SK-N-SH (cell line): Measurements from ENCODE around the gene SC5D. TPM values are rescaled to one million over a fixed set of nuclear protein-coding genes. Genes with fewer than 3 reads are reported as not detected.

ENCODE experiments used
- CTCF ChIA-PET: fragments of 300-600, 350-600 bp; formaldehyde crosslinking; extraction: SDS; loops from one replicate; lab custom pipeline; 2021; lab: Yijun Ruan, JAX
- POLR2A ChIA-PET: fragments of 350-600 bp; sonication (Branson Sonifier 250); formaldehyde crosslinking; extraction: SDS; loops from one replicate; lab custom pipeline; 2020; ENCODE audit warnings: antibody characterized with exemption, inconsistent platforms; lab: Yijun Ruan, JAX
- DNase-seq: peaks from one replicate; pipeline ENCODE4 v3.0.0; 2012
- H2AFZ ChIP-seq: fragments of 200-600 bp; sonication (generic); 2 replicates; pipeline ENCODE4 v1.8.1; 2016; ENCODE audit warnings: antibody characterized with exemption, mild to moderate bottlenecking, low read depth
- H3F3A ChIP-seq: fragments of 200-600 bp; sonication (generic); replicated peaks from 2 replicates; pipeline ENCODE3; 2016; ENCODE audit warnings: antibody characterized with exemption, mild to moderate bottlenecking; ENCODE audit not compliant: insufficient read depth
- H3K27ac ChIP-seq, 2 experiments: fragments of 200-500 bp in 1 of 2; fragments of 200-600 bp in 1 of 2; sonication (Bioruptor generic) in 1 of 2; sonication (generic), shearing (Covaris generic) in 1 of 2; 2 replicates each; pipeline versions ENCODE4 v1.5.1 to v1.6.1; 2014 to 2016; ENCODE audit warnings: low read depth in 2 of 2, inconsistent platforms in 1 of 2, low read length in 1 of 2, mild to moderate bottlenecking in 1 of 2, mixed read lengths in 1 of 2
- H3K27me3 ChIP-seq: fragments of 200-600 bp; sonication (generic), shearing (Covaris generic); 2 replicates; pipeline ENCODE4 v1.6.1; 2016; ENCODE audit warnings: mixed run types; ENCODE audit not compliant: insufficient read depth
- H3K36me3 ChIP-seq, 2 experiments: fragments of 200-500 bp in 1 of 2; fragments of 200-600 bp in 1 of 2; sonication (Bioruptor generic) in 1 of 2; sonication (generic) in 1 of 2; replicated peaks in 1 of 2; 2 replicates each; pipeline versions ENCODE3 to v1.5.1; 2014 to 2016; ENCODE audit warnings: low read length in 1 of 2, mild to moderate bottlenecking in 1 of 2; ENCODE audit not compliant: insufficient read depth in 2 of 2, control insufficient read depth in 1 of 2
- H3K4me1 ChIP-seq, 2 experiments: fragments of 200-500 bp in 1 of 2; fragments of 200-600 bp in 1 of 2; sonication (Bioruptor generic) in 1 of 2; sonication (generic), shearing (Covaris generic) in 1 of 2; 2 replicates each; pipeline versions ENCODE4 v1.5.1 to v1.6.1; 2014 to 2016; ENCODE audit warnings: low read depth in 1 of 2, low read length in 1 of 2, mixed run types in 1 of 2; ENCODE audit not compliant: insufficient read depth in 2 of 2, control insufficient read depth in 1 of 2
- H3K4me2 ChIP-seq: fragments of 200-600 bp; sonication (generic), shearing (Covaris generic); 2 replicates; pipeline ENCODE4 v1.6.1; 2017; ENCODE audit warnings: mixed run types
- H3K4me3 ChIP-seq, 2 experiments: fragments of 200-500 bp in 1 of 2; fragments of 200-600 bp in 1 of 2; sonication (Bioruptor generic) in 1 of 2; sonication (generic), shearing (Covaris generic) in 1 of 2; 2 replicates each; pipeline versions ENCODE4 v1.5.1 to v1.8.1; 2014 to 2016; ENCODE audit warnings: low read depth in 2 of 2, inconsistent platforms in 1 of 2, low read length in 1 of 2, mild to moderate bottlenecking in 1 of 2, mixed read lengths in 1 of 2, moderate library complexity in 1 of 2
- H3K79me2 ChIP-seq: fragments of 200-600 bp; sonication (generic); 2 replicates; pipeline ENCODE4 v1.8.1; 2017; ENCODE audit warnings: mild to moderate bottlenecking; ENCODE audit not compliant: insufficient read depth
- H3K9ac ChIP-seq: fragments of 200-600 bp; sonication (generic); 2 replicates; pipeline ENCODE4 v1.6.1; 2017; ENCODE audit warnings: mixed run types
- H3K9me2 ChIP-seq: fragments of 200-600 bp; sonication (generic); 2 replicates; pipeline ENCODE4 v1.6.1; 2017; ENCODE audit warnings: mixed run types
- H3K9me3 ChIP-seq: fragments of 200-600 bp; sonication (generic); 2 replicates; pipeline ENCODE4 v1.6.1; 2017; ENCODE audit warnings: mixed run types, mild to moderate bottlenecking, moderate library complexity
- H4K20me1 ChIP-seq: fragments of 200-600 bp; sonication (generic); 2 replicates; pipeline ENCODE4 v1.6.1; 2017; ENCODE audit warnings: mild to moderate bottlenecking, mixed run types; ENCODE audit not compliant: insufficient read depth
- EZH2phosphoT487 ChIP-seq: fragments of 200-600 bp; sonication (generic); IDR thresholded peaks from 2 replicates; pipeline ENCODE4 v1.6.1; 2017; ENCODE audit warnings: low read depth, mixed run types, mild to moderate bottlenecking, antibody characterized with exemption, moderate library complexity, borderline replicate concordance
- FOSL2 ChIP-seq: IDR thresholded peaks from 2 replicates; pipeline ENCODE4 v1.4.0; 2012; ENCODE audit warnings: low read depth, mild to moderate bottlenecking, moderate library complexity, borderline replicate concordance
- FOXM1 ChIP-seq: IDR thresholded peaks from 2 replicates; pipeline ENCODE4 v1.4.0; 2012; ENCODE audit warnings: low read depth, mild to moderate bottlenecking
- GABPA ChIP-seq: IDR thresholded peaks from 2 replicates; pipeline ENCODE4 v1.4.0; 2012; ENCODE audit warnings: low read depth, mild to moderate bottlenecking
- GATA2 ChIP-seq: sonication (generic); formaldehyde crosslinking; IDR thresholded peaks from 2 replicates; pipeline ENCODE4 v1.5.0; 2020; ENCODE audit warnings: mild to moderate bottlenecking, missing genetic modification reagents
- JUND ChIP-seq: IDR thresholded peaks from 2 replicates; pipeline ENCODE4 v1.4.0; 2012
- MEF2A ChIP-seq: IDR thresholded peaks from 2 replicates; pipeline ENCODE4 v1.4.0; 2012; ENCODE audit warnings: low read depth, borderline replicate concordance
- NFIC ChIP-seq: IDR thresholded peaks from 2 replicates; pipeline ENCODE4 v1.4.0; 2012; ENCODE audit warnings: borderline replicate concordance
- NRF1 ChIP-seq: IDR thresholded peaks from 2 replicates; pipeline ENCODE4 v1.6.1; 2012; ENCODE audit warnings: low read depth, mild to moderate bottlenecking, low read length
- RCOR1 ChIP-seq: fragments of 150-350 bp; IDR thresholded peaks from 2 replicates; pipeline ENCODE4 v1.6.1; 2017; ENCODE audit warnings: antibody characterized with exemption, low read length
- RFX5 ChIP-seq: IDR thresholded peaks from 2 replicates; pipeline ENCODE4 v1.6.1; 2012; ENCODE audit warnings: mild to moderate bottlenecking, improper control_type of control experiment, low read length
- RXRA ChIP-seq: IDR thresholded peaks from 2 replicates; pipeline ENCODE4 v1.4.0; 2012; ENCODE audit warnings: low read depth, mild to moderate bottlenecking, borderline replicate concordance
- SIN3A ChIP-seq: IDR thresholded peaks from 2 replicates; pipeline ENCODE4 v1.6.1; 2012; ENCODE audit warnings: low read depth, mild to moderate bottlenecking, low read length, moderate library complexity, borderline replicate concordance
- SMC3 ChIP-seq: IDR thresholded peaks from 2 replicates; pipeline ENCODE4 v1.6.1; 2012; ENCODE audit warnings: low read depth, low read length, improper control_type of control experiment
- YY1 ChIP-seq: IDR thresholded peaks from 2 replicates; pipeline ENCODE4 v1.4.0; 2012; ENCODE audit warnings: low read depth, mild to moderate bottlenecking
- WGBS: methylation state at CpG from one replicate; pipeline ENCODE4 v1.1.6; 2017; ENCODE audit warnings: low lambda C conversion rate; 5-methylcytosine and 5-hydroxymethylcytosine counted together
- polyA plus RNA-seq, 3 experiments: library from polyadenylated mRNA; depleted of rRNA; stranded (reverse); fragments of >200 nt; gene quantifications; 2 replicates each; pipeline ENCODE4 v1.2.3, GENCODE V29; 2012
- TF ChIP-seq, protein P1 (sequence below): fragments of 150-350 bp; IDR thresholded peaks from 2 replicates; pipeline ENCODE4 v1.6.1; 2017; ENCODE audit warnings: antibody characterized with exemption, low read length, low read depth, borderline replicate concordance
- TF ChIP-seq, protein P2 (sequence below): fragments of 200-600 bp; sonication (generic); IDR thresholded peaks from 2 replicates; pipeline ENCODE4 v1.6.1; 2017; ENCODE audit warnings: antibody characterized with exemption, mild to moderate bottlenecking, moderate library complexity
- TF ChIP-seq, protein P3 (sequence below): IDR thresholded peaks from 2 replicates; pipeline ENCODE4 v1.4.0; 2012; ENCODE audit warnings: low read depth, borderline replicate concordance

Gene SC5D
- polyA plus RNA-seq, 1 of the 3 experiments (the other 2 are of a cell fraction), result 8.9 TPM

- no peak for DNase-seq
- Histone ChIP-seq H3K9me3 (no peaks in the 10 kb centered on the region), H3K9me2 (no peaks in the 10 kb centered on the region), H3K79me2 (peaks cover 44% of the 10 kb centered on the region), H3K36me3 (peaks cover 0 to 4% of the 10 kb centered on the region in 2 experiments), H3F3A (no peaks in the 10 kb centered on the region), H3K27ac (no peak overlapping the region), H2AFZ (no peak overlapping the region), H3K4me1 (peaks cover 0 to 4% of the 10 kb centered on the region in 2 experiments; a peak in 2 of 4 replicates), H4K20me1 (no peaks in the 10 kb centered on the region; the same call in 1 of the 2 replicates), H3K4me2 (no peak overlapping the region)
- POLR2A ChIA-PET, result no interaction called here
- TF ChIP-seq, protein P1, sequence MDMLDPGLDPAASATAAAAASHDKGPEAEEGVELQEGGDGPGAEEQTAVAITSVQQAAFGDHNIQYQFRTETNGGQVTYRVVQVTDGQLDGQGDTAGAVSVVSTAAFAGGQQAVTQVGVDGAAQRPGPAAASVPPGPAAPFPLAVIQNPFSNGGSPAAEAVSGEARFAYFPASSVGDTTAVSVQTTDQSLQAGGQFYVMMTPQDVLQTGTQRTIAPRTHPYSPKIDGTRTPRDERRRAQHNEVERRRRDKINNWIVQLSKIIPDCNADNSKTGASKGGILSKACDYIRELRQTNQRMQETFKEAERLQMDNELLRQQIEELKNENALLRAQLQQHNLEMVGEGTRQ, result no peak
- TF ChIP-seq EZH2phosphoT487 (no peak), SIN3A (no peak), NFIC (no peak), RCOR1 (no peak), YY1 (no peak), GATA2 (no peak), JUND (no peak), FOXM1 (no peak), RXRA (no peak), SMC3 (no peak), GABPA (no peak)
- TF ChIP-seq, protein P2, sequence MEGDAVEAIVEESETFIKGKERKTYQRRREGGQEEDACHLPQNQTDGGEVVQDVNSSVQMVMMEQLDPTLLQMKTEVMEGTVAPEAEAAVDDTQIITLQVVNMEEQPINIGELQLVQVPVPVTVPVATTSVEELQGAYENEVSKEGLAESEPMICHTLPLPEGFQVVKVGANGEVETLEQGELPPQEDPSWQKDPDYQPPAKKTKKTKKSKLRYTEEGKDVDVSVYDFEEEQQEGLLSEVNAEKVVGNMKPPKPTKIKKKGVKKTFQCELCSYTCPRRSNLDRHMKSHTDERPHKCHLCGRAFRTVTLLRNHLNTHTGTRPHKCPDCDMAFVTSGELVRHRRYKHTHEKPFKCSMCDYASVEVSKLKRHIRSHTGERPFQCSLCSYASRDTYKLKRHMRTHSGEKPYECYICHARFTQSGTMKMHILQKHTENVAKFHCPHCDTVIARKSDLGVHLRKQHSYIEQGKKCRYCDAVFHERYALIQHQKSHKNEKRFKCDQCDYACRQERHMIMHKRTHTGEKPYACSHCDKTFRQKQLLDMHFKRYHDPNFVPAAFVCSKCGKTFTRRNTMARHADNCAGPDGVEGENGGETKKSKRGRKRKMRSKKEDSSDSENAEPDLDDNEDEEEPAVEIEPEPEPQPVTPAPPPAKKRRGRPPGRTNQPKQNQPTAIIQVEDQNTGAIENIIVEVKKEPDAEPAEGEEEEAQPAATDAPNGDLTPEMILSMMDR, result no peak
- TF ChIP-seq, all 33 proteins: peak for 0
- H3K27me3 ChIP-seq, result no peaks in the 10 kb centered on the region
- CTCF ChIA-PET, result interaction anchor here (0.6 kb wide), 1 partner anchor 24 kb away, joined by 3 read pairs; no protein-coding TSS in a partner anchor
- H3K9ac ChIP-seq, result no peak overlapping the region
- no peak overlapping the region for H3K4me3 ChIP-seq
- WGBS, result 93% methylated on average over 8 of the region's 8 CpGs
Measured at GRCh38 chr11:121295246-121296029, 2.9 kb downstream of the SC5D start.

- H3K27ac ChIP-seq, result no peak overlapping the region
- no peaks in the 10 kb centered on the region for H3K27me3 ChIP-seq
- no peak overlapping the region for H2AFZ ChIP-seq
- 97% methylated on average over 5 of the region's 5 CpGs for WGBS
- ChIA-PET CTCF (interaction anchor here (0.7 kb wide), 1 partner anchor 283 kb away, joined by 3 read pairs; no protein-coding TSS in a partner anchor), POLR2A (no interaction called here)
- H4K20me1 ChIP-seq, result no peaks in the 10 kb centered on the region; the same call in 1 of the 2 replicates
- H3K4me3 ChIP-seq, result no peak overlapping the region
- no peak overlapping the region for H3K4me2 ChIP-seq
- H3K79me2 ChIP-seq, result peaks cover 47% of the 10 kb centered on the region
- H3K9ac ChIP-seq, result no peak overlapping the region
- no peaks in the 10 kb centered on the region for H3F3A ChIP-seq
- no peaks in the 10 kb centered on the region for H3K9me2 ChIP-seq
- no peak for DNase-seq
- H3K36me3 ChIP-seq, result peaks cover 0 to 4% of the 10 kb centered on the region in 2 experiments
- H3K9me3 ChIP-seq, result no peaks in the 10 kb centered on the region
- H3K4me1 ChIP-seq, result no peaks in the 10 kb centered on the region; a peak in 1 of 4 replicates
- TF ChIP-seq RCOR1 (no peak), GATA2 (no peak), RFX5 (no peak), RXRA (no peak), MEF2A (no peak), SMC3 (no peak), YY1 (no peak), FOSL2 (no peak), NRF1 (no peak), FOXM1 (no peak), SIN3A (no peak)
- TF ChIP-seq, protein P2, result no peak
- TF ChIP-seq, protein P1, result no peak
- TF ChIP-seq, protein P3, sequence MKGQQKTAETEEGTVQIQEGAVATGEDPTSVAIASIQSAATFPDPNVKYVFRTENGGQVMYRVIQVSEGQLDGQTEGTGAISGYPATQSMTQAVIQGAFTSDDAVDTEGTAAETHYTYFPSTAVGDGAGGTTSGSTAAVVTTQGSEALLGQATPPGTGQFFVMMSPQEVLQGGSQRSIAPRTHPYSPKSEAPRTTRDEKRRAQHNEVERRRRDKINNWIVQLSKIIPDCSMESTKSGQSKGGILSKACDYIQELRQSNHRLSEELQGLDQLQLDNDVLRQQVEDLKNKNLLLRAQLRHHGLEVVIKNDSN, result no peak
Measured at GRCh38 chr11:121297872-121298271, 5.3 kb downstream of the SC5D start.
